AG10803 (cell line): ENCODE measurements around the gene WFIKKN1.
A peak's percentile ranks its signal among the peaks of the same experiment; 100 is the strongest.

ENCODE experiments used
- DNase-seq: peaks from one replicate; pipeline ENCODE4 v3.0.0; 2010; ENCODE audit warnings: low read depth
- H3K4me3 ChIP-seq: 2 replicates; pipeline ENCODE4 v1.5.1; 2011; ENCODE audit warnings: mild to moderate bottlenecking, low read length, control low read depth
- CTCF ChIP-seq: conservative IDR thresholded peaks from 2 replicates; pipeline ENCODE4 v1.5.1; 2011; ENCODE audit warnings: mild to moderate bottlenecking, low read length, control low read depth, inconsistent platforms

The WFIKKN1 gene

GRCh38 chr16:586047-586644 is 44.6 kb upstream of the WFIKKN1 start:
- DNase-seq = peak; percentile 40
- H3K4me3 ChIP-seq = no peak overlapping the region
- no peak for TF ChIP-seq CTCF

GRCh38 chr16:586645-587590 is 43.9 kb upstream of the WFIKKN1 start:
- no peak for TF ChIP-seq CTCF
- DNase-seq = no peak
- H3K4me3 ChIP-seq = 0 out of 2 replicates have a peak overlapping the region, but pooled peaks have one; percentile 9

- DNase-seq = peak; percentile 62
- peak overlapping the region; percentile 79 for H3K4me3 ChIP-seq
- TF ChIP-seq CTCF = no peak
Observed at GRCh38 chr16:588639-588888, 42.2 kb upstream of the WFIKKN1 start.

GRCh38 chr16:588889-589657 is 41.7 kb upstream of the WFIKKN1 start:
- DNase-seq = peak; percentile 94
- peak overlapping the region; percentile 79 for H3K4me3 ChIP-seq
- no peak for TF ChIP-seq CTCF

GRCh38 chr16:589658-590187 is 41.1 kb upstream of the WFIKKN1 start, which contains the start of gene RAB40C:
Gene RAB40C, plus strand, starts transcription at chr16:590066. Its CDS starts 226 bp downstream, at chr16:590292.
- peak; percentile 98 for DNase-seq
- TF ChIP-seq CTCF = no peak; the same call in 1 of the 2 replicates

GRCh38 chr16:590188-590814 is 40.5 kb upstream of the WFIKKN1 start:
- DNase-seq = peak; percentile 50
- no peak for TF ChIP-seq CTCF
- peak overlapping the region; percentile 86 for H3K4me3 ChIP-seq

More at GRCh38 chr16:589658-590187, 41.1 kb upstream of the WFIKKN1 start, which contains the start of gene RAB40C:
- H3K4me3 ChIP-seq = peak within 1 kb of the TSS; percentile 86
